SU-DHL-6 (cell line): ENCODE measurements around the gene CHN1.

Experiments used
- CTCF ChIP-seq: fragments of 200-600 bp; sonication (generic); IDR thresholded peaks from one replicate; pipeline ENCODE4 v1.5.1; 2017; ENCODE audit warnings: antibody characterized with exemption, mild to moderate bottlenecking, low read length, moderate library complexity; ENCODE audit not compliant: insufficient read depth, poor library complexity, severe bottlenecking
- EZH2phosphoT487 ChIP-seq: fragments of 200-600 bp; sonication (generic), shearing (Covaris generic); conservative IDR thresholded peaks from 2 replicates; pipeline ENCODE4 v1.6.1; 2018; ENCODE audit warnings: mild to moderate bottlenecking, antibody characterized with exemption, low read length, moderate library complexity, mixed read lengths

- no peak for TF ChIP-seq CTCF
- no peak for TF ChIP-seq EZH2phosphoT487
Observed at GRCh38 chr2:174888646-174889271, 116.4 kb downstream of the CHN1 start.
